Cardiac fibroblast (primary cell): ENCODE measurements around the gene ZNF628.

Source experiments
- DNase-seq, 2 donors: peaks; one replicate each; pipeline versions ENCODE4 v3.0.0 to v3.0.0-alpha.2; 2010; ENCODE audit warnings: low read depth in 2 of 2
- H3K4me3 ChIP-seq, 2 donors: replicated peaks in 1 of 2; 1 replicate in 1 of 2; 2 replicates in 1 of 2; pipeline ENCODE4 v1.5.1; 2011; ENCODE audit warnings: low read depth in 2 of 2, low read length in 2 of 2, mild to moderate bottlenecking in 2 of 2, moderate library complexity in 1 of 2
- CTCF ChIP-seq: IDR thresholded peaks from one replicate; pipeline ENCODE4 v1.5.1; 2011; ENCODE audit warnings: low read depth, mild to moderate bottlenecking, low read length, inconsistent platforms

The ZNF628 gene

GRCh38 chr19:55449469-55449868, 26.9 kb upstream of the ZNF628 start:
- H3K4me3 ChIP-seq: no peak overlapping the region
- TF ChIP-seq CTCF: no peak
- DNase-seq: no peak

- no peak overlapping the region for H3K4me3 ChIP-seq
- no peak for DNase-seq
- no peak for TF ChIP-seq CTCF
Measured at GRCh38 chr19:55451163-55451964, 25.1 kb upstream of the ZNF628 start.

GRCh38 chr19:55451965-55452748, 24.3 kb upstream of the ZNF628 start:
- DNase-seq: no peak
- no peak overlapping the region for H3K4me3 ChIP-seq
- TF ChIP-seq CTCF: no peak

- no peak for TF ChIP-seq CTCF
Measured at GRCh38 chr19:55452749-55453346, 23.6 kb upstream of the ZNF628 start.

GRCh38 chr19:55453511-55454260, 22.7 kb upstream of the ZNF628 start:
- no peak for TF ChIP-seq CTCF
- DNase-seq: no peak
- H3K4me3 ChIP-seq: no peak overlapping the region

More at GRCh38 chr19:55452749-55453346, 23.6 kb upstream of the ZNF628 start:
- no peak overlapping the region for H3K4me3 ChIP-seq
- DNase-seq: peak; percentile 66 to 81

GRCh38 chr19:55454787-55455243, 21.6 kb upstream of the ZNF628 start:
- TF ChIP-seq CTCF: peak; percentile 85
- peak; percentile 50 to 54 for DNase-seq

More at GRCh38 chr19:55454787-55455243, 21.6 kb upstream of the ZNF628 start:
- H3K4me3 ChIP-seq: no peak overlapping the region
